HG02759 (cell line): ENCODE data around the gene LAPTM5.

Experiments
- ATAC-seq: cut with Tn5 transposase; IDR thresholded peaks from one replicate; pipeline ENCODE4 v1.9.1; 2021; ENCODE audit warnings: mild to moderate bottlenecking, moderate library complexity; ENCODE audit not compliant: unreplicated experiment

Gene LAPTM5

DNA sequence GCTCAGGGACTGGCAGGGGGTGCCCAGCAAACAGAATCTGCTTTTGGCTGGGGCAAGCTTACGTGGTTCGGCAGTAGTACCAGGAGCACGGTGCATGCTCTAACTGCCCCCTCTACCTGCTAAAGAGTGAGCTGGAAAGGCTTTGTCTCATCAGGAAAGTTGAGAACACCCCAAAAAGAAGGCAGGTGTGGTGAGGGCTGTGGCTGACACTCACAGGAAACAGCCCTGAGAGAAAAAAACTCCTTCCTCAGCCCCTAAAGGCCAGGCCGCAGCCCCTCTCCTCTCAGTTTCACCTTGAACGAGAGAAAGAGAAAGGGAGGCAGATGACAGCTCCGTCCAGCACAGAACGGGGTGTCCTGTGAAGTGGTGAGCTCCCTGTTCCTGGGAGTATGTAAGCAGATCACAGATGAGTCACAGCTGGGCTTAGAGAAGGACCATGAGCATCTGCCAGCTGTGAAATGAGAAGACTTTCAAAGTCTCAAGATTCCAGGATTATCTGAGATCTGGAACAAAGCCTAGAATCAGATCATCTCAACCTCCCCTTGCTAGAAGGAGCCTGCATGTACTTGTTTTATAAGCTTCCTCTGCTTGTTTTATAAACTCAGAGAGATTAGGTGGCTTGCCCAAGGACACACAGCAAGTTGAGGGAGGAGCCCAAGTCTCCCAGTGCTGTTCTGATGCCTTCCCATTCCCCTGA, 13.4 kb downstream of the LAPTM5 start:
- ATAC-seq: peak; percentile 32

GRCh38 chr1:30743584-30744059, 14.0 kb downstream of the LAPTM5 start:
- peak; percentile 37 for ATAC-seq

- ATAC-seq: no peak
These were observed 14.5 kb downstream of the LAPTM5 start for GRCh38 chr1:30742963-30743559.

- ATAC-seq: no peak
These were observed 15.1 kb downstream of the LAPTM5 start for GRCh38 chr1:30742300-30742962.

GRCh38 chr1:30741239-30741894, 16.2 kb downstream of the LAPTM5 start:
- ATAC-seq: no peak

GRCh38 chr1:30740251-30741238, 17.0 kb downstream of the LAPTM5 start:
- no peak for ATAC-seq

DNA sequence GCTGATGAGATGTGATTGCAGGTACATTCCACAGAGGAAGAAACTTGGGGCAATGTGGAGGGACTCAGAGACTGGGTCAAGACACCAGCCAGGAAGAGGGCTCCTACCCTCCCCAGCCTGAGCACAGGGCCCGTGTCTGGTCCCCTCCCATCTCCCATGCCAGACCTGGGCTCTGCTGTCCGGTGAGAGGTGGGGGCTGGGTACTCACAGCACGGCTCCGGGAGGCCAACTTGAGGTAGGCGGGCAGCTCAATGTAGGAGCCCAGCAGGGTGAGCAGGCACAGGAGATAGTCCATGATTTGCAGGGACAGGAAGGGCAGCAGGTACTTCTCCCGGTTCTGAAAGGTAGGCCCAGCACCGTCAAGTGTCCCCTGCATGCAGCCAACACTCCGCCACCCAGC, 18.0 kb downstream of the LAPTM5 start:
- no peak for ATAC-seq

- ATAC-seq: no peak
These were observed 18.6 kb downstream of the LAPTM5 start for GRCh38 chr1:30738715-30739559.

DNA sequence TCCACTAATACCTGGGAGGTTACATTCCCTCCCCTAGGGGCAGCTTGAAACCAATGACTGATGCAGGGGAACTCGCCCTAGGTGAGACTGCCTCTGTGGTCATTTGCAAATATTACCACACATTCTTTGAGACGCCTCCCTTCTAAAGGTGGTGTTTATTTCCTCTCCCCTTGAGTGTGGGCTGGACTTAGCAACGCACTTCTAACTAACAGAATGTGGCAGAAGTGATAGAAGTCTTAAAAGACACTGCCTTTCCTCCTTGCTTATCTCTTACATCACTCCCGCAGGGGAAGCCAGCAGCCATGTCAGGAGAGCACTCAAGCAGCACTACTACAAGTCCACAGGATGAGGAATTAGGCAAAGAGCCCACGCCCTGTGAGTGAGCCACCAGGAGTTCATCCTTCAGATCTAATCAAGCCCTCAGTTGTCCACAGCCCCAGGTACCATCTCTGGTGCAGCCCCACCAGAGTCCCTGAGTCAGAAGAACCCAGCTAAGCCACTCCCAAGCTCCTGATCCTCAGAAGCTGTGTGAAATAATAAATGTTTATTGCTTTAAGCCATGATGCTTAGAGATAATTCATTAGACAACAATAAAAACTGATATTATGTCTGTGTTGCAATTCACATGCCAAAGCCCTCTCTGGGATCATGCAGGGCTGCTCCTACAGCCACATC, 19.4 kb downstream of the LAPTM5 start:
- no peak for ATAC-seq

GRCh38 chr1:30737357-30738039, 20.1 kb downstream of the LAPTM5 start:
- no peak for ATAC-seq

DNA sequence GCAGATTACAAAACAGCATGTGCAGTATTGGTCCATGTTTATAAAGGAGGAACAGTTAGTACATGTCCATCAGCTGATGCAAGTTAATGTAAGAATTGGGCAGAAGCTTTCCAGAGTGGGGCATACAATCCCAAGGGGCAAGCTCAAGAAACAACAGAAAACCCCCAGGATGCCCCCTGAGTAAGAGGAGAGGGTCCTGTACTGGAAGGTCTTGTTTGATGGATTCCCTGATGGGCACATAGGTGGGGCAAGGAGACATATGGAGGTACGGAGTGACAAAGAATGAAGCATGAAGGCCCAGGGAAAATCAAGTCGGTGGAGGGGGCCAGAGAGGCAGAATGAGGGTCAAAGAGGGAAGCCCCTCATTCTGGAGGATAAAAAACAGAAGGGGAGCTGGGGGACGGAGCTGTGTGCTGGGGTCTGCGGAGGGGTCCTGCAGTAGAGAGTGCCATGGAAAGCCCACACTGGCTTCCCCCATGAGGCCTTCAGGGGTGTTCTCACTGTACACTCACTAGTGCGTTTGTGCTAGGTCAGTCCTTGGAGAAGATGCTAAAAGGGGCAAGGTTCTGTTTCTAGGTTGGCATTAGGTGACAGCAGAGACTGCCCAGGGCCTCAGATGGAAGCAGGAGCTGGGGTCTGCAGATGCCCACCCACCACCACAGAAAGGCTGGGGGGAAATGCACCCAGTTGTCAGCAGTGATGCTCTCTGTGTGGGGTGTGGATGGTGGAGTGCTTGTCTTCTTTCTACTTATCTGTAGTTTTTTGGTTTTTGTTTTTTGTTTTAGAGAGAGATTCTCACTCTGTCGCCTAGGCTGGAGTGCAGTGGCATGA, 21.7 kb downstream of the LAPTM5 start:
- no peak for ATAC-seq

- no peak for ATAC-seq
These were observed 22.4 kb downstream of the LAPTM5 start for GRCh38 chr1:30735124-30735523.

DNA sequence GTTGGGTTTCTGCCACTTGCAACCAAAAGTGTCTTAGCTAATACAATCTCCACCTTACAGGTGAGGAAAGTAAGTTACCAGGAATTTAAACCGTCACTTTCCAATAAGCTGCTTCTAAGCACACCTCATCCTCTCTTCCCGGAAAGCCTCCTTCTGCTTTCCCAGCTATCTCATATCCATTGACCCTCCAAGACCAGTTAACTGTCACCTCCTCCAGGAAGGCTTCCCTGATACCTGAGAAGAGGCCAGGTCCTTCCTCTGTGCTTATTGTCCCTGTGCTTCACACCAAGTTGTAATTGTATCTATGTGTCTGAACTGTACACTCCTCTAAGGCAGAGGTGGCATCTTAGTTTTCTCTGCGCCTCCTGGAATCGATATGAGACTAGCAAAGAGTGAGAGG, 23.0 kb downstream of the LAPTM5 start:
- no peak for ATAC-seq

GRCh38 chr1:30734106-30734505, 23.5 kb downstream of the LAPTM5 start:
- no peak for ATAC-seq

- no peak for ATAC-seq
These were observed 24.1 kb downstream of the LAPTM5 start for GRCh38 chr1:30733493-30733892.

GRCh38 chr1:30732277-30732996, 25.1 kb downstream of the LAPTM5 start:
- peak; percentile 46 for ATAC-seq

GRCh38 chr1:30731806-30732276, 25.7 kb downstream of the LAPTM5 start:
- no peak for ATAC-seq
